Ramos (cell line): ENCODE results near the gene CDC14B.
"Not testable (repeated sequence)": the region's sequence is repeated elsewhere in the genome, so short reads cannot be mapped to it uniquely, and the experiment has no call there.

Experiments
- in situ Hi-C: fragments of 300-500 bp; cut with MboI; formaldehyde crosslinking; loops from one replicate; pipeline ENCODE4 v1.14.3; 2022; ENCODE audit warnings: low sequenced_read_pairs; ENCODE audit not compliant: unreplicated experiment

Gene CDC14B

GRCh38 chr9:96619491-96620180 lies at the start of gene CDC14B:
CDC14B (minus strand) TSS chr9:96619843; CDS start chr9:96619378, 465 bp downstream.
- in situ Hi-C loops: no loop called here

- in situ Hi-C loops: no loop called here
Observed at GRCh38 chr9:96668868-96669534, 49.4 kb upstream of the CDC14B start.

GRCh38 chr9:96667363-96667728 lies 47.7 kb upstream of the CDC14B start:
- in situ Hi-C loops: no loop called here

GRCh38 chr9:96666653-96667362 lies 47.2 kb upstream of the CDC14B start:
- in situ Hi-C loops: not testable (repeated sequence)

- in situ Hi-C loops: no loop called here
Observed at GRCh38 chr9:96665789-96666188, 46.1 kb upstream of the CDC14B start.

- in situ Hi-C loops: no loop called here
Observed at GRCh38 chr9:96663506-96664120, 44.0 kb upstream of the CDC14B start.

GRCh38 chr9:96661711-96662110 lies 42.1 kb upstream of the CDC14B start:
- in situ Hi-C loops: no loop called here

- in situ Hi-C loops: no loop called here
Observed at GRCh38 chr9:96660692-96661248, 41.1 kb upstream of the CDC14B start.

GRCh38 chr9:96655198-96655851 lies 35.7 kb upstream of the CDC14B start, which contains the start of gene PRXL2C:
PRXL2C (minus strand) TSS chr9:96655317; CDS start chr9:96655281, 36 bp downstream.
- in situ Hi-C loops: no loop called here

GRCh38 chr9:96654450-96655197 lies 35.0 kb upstream of the CDC14B start:
- in situ Hi-C loops: no loop called here

- in situ Hi-C loops: no loop called here
Observed at GRCh38 chr9:96651626-96652025, 32.0 kb upstream of the CDC14B start.

- in situ Hi-C loops: no loop called here
Observed at GRCh38 chr9:96649620-96650324, 30.1 kb upstream of the CDC14B start.

GRCh38 chr9:96646081-96646991 lies 26.7 kb upstream of the CDC14B start:
- in situ Hi-C loops: no loop called here

GRCh38 chr9:96644137-96644536 lies 24.5 kb upstream of the CDC14B start:
- in situ Hi-C loops: no loop called here

- in situ Hi-C loops: no loop called here
Observed at GRCh38 chr9:96641514-96641913, 21.9 kb upstream of the CDC14B start.

- in situ Hi-C loops: no loop called here
Observed at GRCh38 chr9:96638606-96639364, 19.1 kb upstream of the CDC14B start.

GRCh38 chr9:96636368-96636767 lies 16.7 kb upstream of the CDC14B start:
- in situ Hi-C loops: no loop called here
